ENCODE measurements around the gene NUMBL.

The NUMBL gene

DNA sequence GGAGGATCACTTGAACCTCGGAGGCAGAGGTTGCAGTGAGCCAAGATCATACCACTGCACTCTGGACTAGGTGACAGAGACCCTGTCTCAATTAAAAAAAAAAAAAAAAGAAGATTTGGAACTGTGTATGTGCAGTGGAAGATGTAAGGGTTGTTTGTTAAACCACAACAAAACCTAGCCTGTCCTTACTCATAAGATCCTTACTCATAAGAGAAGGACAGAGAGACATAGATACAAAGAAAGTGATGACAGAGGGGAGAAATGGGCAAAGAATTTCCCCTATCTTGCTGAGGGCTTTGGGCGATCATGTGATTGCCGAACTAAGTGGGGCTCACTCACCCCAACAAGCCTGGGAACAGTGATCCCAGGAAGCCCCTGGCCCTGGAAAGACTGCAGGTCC, 34.4 kb upstream of the NUMBL start:
- Histone ChIP-seq H3K9ac (no peak overlapping the region), H3K4me2 (no peak overlapping the region), H4K20me1 (ENCODE audit: insufficient read depth) (no peaks in the 10 kb centered on the region), H3K79me2 (ENCODE audit: insufficient read depth, low read depth) (no peaks in the 10 kb centered on the region), H3K4me1 (ENCODE audit: low read depth, poor library complexity, severe bottlenecking) (peaks cover 9% of the 10 kb centered on the region), H3K27ac (no peak overlapping the region), H3K4me3 (IDR thresholded peaks at IDR 0.05; ENCODE audit: insufficient read depth, low read depth, low read length) (no peak overlapping the region), H3K27me3 (ENCODE audit: insufficient read depth, low read depth) (no peaks in the 10 kb centered on the region), H2AFZ (ENCODE audit: low read depth) (no peak overlapping the region), H3K36me3 (ENCODE audit: insufficient read depth) (no peaks in the 10 kb centered on the region)
- TF ChIP-seq, protein P1, sequence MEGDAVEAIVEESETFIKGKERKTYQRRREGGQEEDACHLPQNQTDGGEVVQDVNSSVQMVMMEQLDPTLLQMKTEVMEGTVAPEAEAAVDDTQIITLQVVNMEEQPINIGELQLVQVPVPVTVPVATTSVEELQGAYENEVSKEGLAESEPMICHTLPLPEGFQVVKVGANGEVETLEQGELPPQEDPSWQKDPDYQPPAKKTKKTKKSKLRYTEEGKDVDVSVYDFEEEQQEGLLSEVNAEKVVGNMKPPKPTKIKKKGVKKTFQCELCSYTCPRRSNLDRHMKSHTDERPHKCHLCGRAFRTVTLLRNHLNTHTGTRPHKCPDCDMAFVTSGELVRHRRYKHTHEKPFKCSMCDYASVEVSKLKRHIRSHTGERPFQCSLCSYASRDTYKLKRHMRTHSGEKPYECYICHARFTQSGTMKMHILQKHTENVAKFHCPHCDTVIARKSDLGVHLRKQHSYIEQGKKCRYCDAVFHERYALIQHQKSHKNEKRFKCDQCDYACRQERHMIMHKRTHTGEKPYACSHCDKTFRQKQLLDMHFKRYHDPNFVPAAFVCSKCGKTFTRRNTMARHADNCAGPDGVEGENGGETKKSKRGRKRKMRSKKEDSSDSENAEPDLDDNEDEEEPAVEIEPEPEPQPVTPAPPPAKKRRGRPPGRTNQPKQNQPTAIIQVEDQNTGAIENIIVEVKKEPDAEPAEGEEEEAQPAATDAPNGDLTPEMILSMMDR (conservative IDR thresholded peaks at IDR 0.05; ENCODE audit: low read depth, low read length), result no peak

DNA sequence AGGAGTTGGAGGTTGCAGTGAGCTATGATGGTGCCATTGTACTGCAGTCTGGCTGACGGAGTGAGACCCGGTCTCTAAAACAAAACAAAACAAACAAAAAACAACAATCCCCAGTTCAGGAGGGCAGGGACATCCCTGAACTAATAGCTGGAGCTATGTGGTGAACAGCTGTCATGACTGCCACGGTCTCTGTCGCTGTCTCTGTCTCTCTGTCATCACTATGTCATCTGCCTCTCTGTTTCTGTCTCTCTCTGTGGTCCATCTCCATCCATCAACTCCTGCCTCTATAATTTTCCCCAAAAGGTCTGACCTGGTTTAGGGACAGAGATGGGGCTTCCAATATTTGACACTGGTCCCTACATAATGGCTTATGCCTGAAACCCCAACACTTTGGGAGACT, 33.9 kb upstream of the NUMBL start:
- Histone ChIP-seq H3K27me3 (ENCODE audit: insufficient read depth, low read depth) (no peaks in the 10 kb centered on the region), H4K20me1 (ENCODE audit: insufficient read depth) (no peaks in the 10 kb centered on the region), H3K79me2 (ENCODE audit: insufficient read depth, low read depth) (no peaks in the 10 kb centered on the region)

DNA sequence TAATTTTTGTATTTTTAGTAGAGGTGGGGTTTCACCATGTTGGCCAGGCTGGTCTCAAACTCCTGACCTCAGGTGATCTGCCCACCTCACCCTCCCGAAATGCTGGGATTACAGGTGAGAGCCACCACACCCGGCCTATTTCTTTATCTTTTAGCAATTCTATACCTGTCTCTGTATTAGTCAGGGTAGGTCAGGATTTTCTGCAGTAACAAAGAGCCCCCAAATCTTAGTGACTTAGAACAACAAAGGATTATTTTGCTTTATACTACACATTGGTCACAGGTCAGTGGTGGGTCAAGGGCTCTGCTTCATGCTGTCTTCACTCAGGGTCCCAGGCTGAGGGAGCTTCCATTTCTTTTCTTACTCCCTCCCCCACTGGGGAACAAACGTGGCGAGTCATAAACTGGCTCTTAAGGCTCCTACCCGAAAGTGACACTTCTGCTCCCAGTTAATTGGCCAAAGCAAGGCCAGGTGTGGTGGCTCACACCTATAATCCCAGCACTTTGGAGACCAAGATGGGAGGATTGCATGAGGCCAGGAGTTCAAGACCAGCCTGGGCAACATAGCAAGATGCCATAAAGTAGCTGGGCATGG, 33.3 kb upstream of the NUMBL start:
- no peaks in the 10 kb centered on the region for H3K79me2 ChIP-seq (ENCODE audit: insufficient read depth, low read depth)
- no peaks in the 10 kb centered on the region for H4K20me1 ChIP-seq (ENCODE audit: insufficient read depth)
- H3K4me3 ChIP-seq (IDR thresholded peaks at IDR 0.05; ENCODE audit: insufficient read depth, low read depth, low read length), result no peak overlapping the region
- no peaks in the 10 kb centered on the region for H3K27me3 ChIP-seq (ENCODE audit: insufficient read depth, low read depth)
- no peak overlapping the region for H3K9ac ChIP-seq
- TF ChIP-seq, protein P1 (conservative IDR thresholded peaks at IDR 0.05; ENCODE audit: low read depth, low read length), result no peak
- no peak overlapping the region for H3K27ac ChIP-seq
- H3K36me3 ChIP-seq (ENCODE audit: insufficient read depth), result no peaks in the 10 kb centered on the region
- no peak overlapping the region for H2AFZ ChIP-seq (ENCODE audit: low read depth)
- H3K4me2 ChIP-seq, result no peak overlapping the region
- peaks cover 20% of the 10 kb centered on the region for H3K4me1 ChIP-seq (ENCODE audit: low read depth, poor library complexity, severe bottlenecking)

More for the DNA sequence above, 33.9 kb upstream of the NUMBL start:
- Histone ChIP-seq H3K36me3 (ENCODE audit: insufficient read depth) (no peaks in the 10 kb centered on the region), H3K9ac (no peak overlapping the region), H3K27ac (no peak overlapping the region), H3K4me2 (no peak overlapping the region), H3K4me1 (ENCODE audit: low read depth, poor library complexity, severe bottlenecking) (peaks cover 14% of the 10 kb centered on the region), H3K4me3 (IDR thresholded peaks at IDR 0.05; ENCODE audit: insufficient read depth, low read depth, low read length) (no peak overlapping the region), H2AFZ (ENCODE audit: low read depth) (no peak overlapping the region)
- TF ChIP-seq, protein P1 (conservative IDR thresholded peaks at IDR 0.05; ENCODE audit: low read depth, low read length), result no peak

DNA sequence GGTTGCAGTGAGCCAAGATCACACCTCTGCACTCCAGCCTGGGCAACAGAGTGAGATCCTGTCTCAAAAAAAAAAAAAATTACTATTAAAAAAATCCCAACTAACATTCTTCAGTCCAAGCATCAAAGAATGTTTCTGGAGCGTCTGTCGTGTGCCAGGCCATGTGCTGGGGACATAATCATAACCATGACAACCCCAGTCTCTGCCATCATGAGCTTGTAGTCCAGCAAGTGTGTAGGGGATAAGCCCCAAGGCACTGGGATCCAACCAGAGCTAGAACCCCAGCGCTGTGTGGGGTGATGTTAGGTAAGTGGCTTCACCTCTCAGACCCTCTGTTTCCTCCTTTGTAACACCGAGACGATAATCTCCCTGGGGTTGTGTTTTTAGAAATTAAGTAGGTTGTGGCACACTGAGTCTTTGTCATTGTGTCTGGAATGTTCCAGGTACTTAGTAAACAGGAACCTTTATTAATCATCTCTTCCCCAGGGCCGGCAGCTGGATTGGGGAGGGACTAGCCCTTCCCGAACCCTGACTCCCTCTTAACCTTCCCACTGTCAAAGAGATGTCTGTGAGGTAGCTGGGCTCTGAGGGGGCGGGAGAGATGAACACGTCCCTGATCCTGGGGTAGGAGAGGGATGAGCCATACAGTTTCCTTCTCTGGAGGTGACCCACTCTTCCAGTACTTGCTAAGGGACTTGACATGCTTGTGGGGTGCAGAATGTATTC, 31.6 kb upstream of the NUMBL start:
- Histone ChIP-seq H3K4me2 (no peak overlapping the region), H3K4me3 (IDR thresholded peaks at IDR 0.05; ENCODE audit: insufficient read depth, low read depth, low read length) (no peak overlapping the region), H3K27me3 (ENCODE audit: insufficient read depth, low read depth) (no peaks in the 10 kb centered on the region), H3K79me2 (ENCODE audit: insufficient read depth, low read depth) (peaks cover 8% of the 10 kb centered on the region; the same call in 1 of the 2 replicates), H3K27ac (no peak overlapping the region), H3K9ac (no peak overlapping the region), H3K4me1 (ENCODE audit: low read depth, poor library complexity, severe bottlenecking) (peaks cover 33% of the 10 kb centered on the region), H4K20me1 (ENCODE audit: insufficient read depth) (no peaks in the 10 kb centered on the region), H2AFZ (ENCODE audit: low read depth) (no peak overlapping the region), H3K36me3 (ENCODE audit: insufficient read depth) (no peaks in the 10 kb centered on the region)
- TF ChIP-seq, protein P1 (conservative IDR thresholded peaks at IDR 0.05; ENCODE audit: low read depth, low read length), result no peak
